ENCODE data around the gene FTH1. TPM values are rescaled to one million over a fixed set of nuclear protein-coding genes. Genes with fewer than 3 reads are reported as not detected.

FTH1 gene
- total and polyA plus RNA-seq, 2 of the 8 experiments (the other 6 are each of a cell fraction or from before 2014, with no cell fraction given) = 1,153 to 1,461 TPM

GRCh38 chr11:61916737-61917333, 50.6 kb downstream of the FTH1 start:
- Histone ChIP-seq H2AFZ (ENCODE audit: low read length) (no peak overlapping the region), H3K9ac (replicated peaks in 1 of 4; ENCODE audit: extremely low read depth in 1 of 4, low read depth in 3 of 4, low read length in 3 of 4) (peak overlapping the region in 1 of 4 experiments; percentile 22; a peak in 1 of 7 replicates), H4K5ac (ENCODE audit: insufficient read length, low read depth, low read length) (no peak overlapping the region), H3K27me3 (replicated peaks in 1 of 4; ENCODE audit: control insufficient read depth in 3 of 4, extremely low read depth in 1 of 4, insufficient read depth in 3 of 4, low read length in 3 of 4) (peaks cover 0 to 28% (median 20%) of the 10 kb centered on the region in 4 experiments; a peak in 6 of 7 replicates), H3K23ac (ENCODE audit: insufficient read length) (no peak overlapping the region), H3K4me1 (replicated peaks in 1 of 4; ENCODE audit: control insufficient read depth in 3 of 4, insufficient read depth in 4 of 4, low read length in 3 of 4) (peaks cover 0 to 13% (median 2%) of the 10 kb centered on the region in 4 experiments; a peak in 3 of 7 replicates), H3K79me2 (ENCODE audit: control insufficient read depth in 1 of 2, insufficient read depth in 2 of 2, low read length in 2 of 2) (no peaks in the 10 kb centered on the region), H3K56ac (replicated peaks; ENCODE audit: insufficient read length, low read depth, low read length) (no peak overlapping the region), H3K79me1 (ENCODE audit: low read depth, low read length) (no peaks in the 10 kb centered on the region), H3K18ac (ENCODE audit: extremely low read depth, low read length) (no peak overlapping the region), H2BK15ac (ENCODE audit: low read length) (no peak overlapping the region), H2BK12ac (ENCODE audit: low read depth, low read length) (0 out of 2 replicates have a peak overlapping the region, but pooled peaks have one; percentile 75), H3K4me3 (ENCODE audit: extremely low read depth in 1 of 4, insufficient read depth in 2 of 4, low read depth in 3 of 4, low read length in 4 of 4) (peak overlapping the region; percentile 32 to 66 (median 44)), H4K20me1 (replicated peaks in 1 of 2; ENCODE audit: control insufficient read depth in 1 of 2, insufficient read depth in 2 of 2, low read length in 2 of 2) (no peaks in the 10 kb centered on the region), H3K36me3 (ENCODE audit: control insufficient read depth in 2 of 4, insufficient read depth in 4 of 4, low read length in 3 of 4) (no peaks in the 10 kb centered on the region), H3K14ac (ENCODE audit: insufficient read length) (no peak overlapping the region), H2AK5ac (ENCODE audit: low read depth, low read length) (no peak overlapping the region), H4K8ac (ENCODE audit: extremely low read depth, insufficient read depth, low read length) (no peak overlapping the region; the same call in 1 of the 2 replicates), H2BK120ac (replicated peaks; ENCODE audit: low read depth, low read length) (no peak overlapping the region), H4K91ac (replicated peaks; ENCODE audit: insufficient read length, low read length) (no peak overlapping the region), H2BK20ac (ENCODE audit: low read length) (no peak overlapping the region), H2BK5ac (ENCODE audit: low read depth, low read length) (no peak overlapping the region), H3K4me2 (ENCODE audit: insufficient read depth in 1 of 2, low read depth in 2 of 2, low read length in 2 of 2) (peak overlapping the region; percentile 66 to 86), H3K9me3 (ENCODE audit: insufficient read depth in 2 of 2, low read depth in 1 of 2, low read length in 1 of 2) (no peaks in the 10 kb centered on the region), H3K23me2 (ENCODE audit: low read depth, low read length) (peaks cover 7% of the 10 kb centered on the region; the same call in 1 of the 2 replicates), H3K4ac (replicated peaks; ENCODE audit: insufficient read length, low read depth, low read length) (no peak overlapping the region), H3K27ac (ENCODE audit: low read depth, low read length) (no peak overlapping the region)
- WGBS, 2 experiments (ENCODE audit: extremely low coverage in 1 of 2, insufficient coverage in 1 of 2, insufficient read length in 1 of 2, insufficient replicate concordance in 2 of 2, low coverage in 1 of 2, low lambda C conversion rate in 2 of 2, missing lambda C conversion rate in 1 of 2) = 56% methylated on average over 5 of the region's 32 CpGs; no CpG with 5 or more reads in 1 of the 2 experiments
- POLR2A ChIA-PET (ENCODE audit: partially characterized antibody) = interaction anchor here (1.6 to 2.4 kb wide), 2 partner anchors 8 to 15 kb away, joined by 3 to 9 read pairs; no protein-coding TSS in a partner anchor
- CTCF ChIA-PET (ENCODE audit: partially characterized antibody) = interaction anchor here (0.6 to 11.1 kb wide), 5 partner anchors 8 to 165 kb away, joined by 3 to 202 read pairs (median 4); no protein-coding TSS in a partner anchor
- FAIRE-seq (no peak), DNase-seq (ENCODE audit: low read depth in 1 of 2, low spot score in 2 of 2) (no peak)
- no peak for TF ChIP-seq RAD21 (IDR thresholded peaks at IDR 0.05 in 1 of 2, conservative IDR thresholded peaks at IDR 0.05 in 1 of 2; ENCODE audit: low read depth in 2 of 2, low read length in 2 of 2)
- no peak for TF ChIP-seq EP300 (IDR thresholded peaks at IDR 0.05; ENCODE audit: borderline replicate concordance in 1 of 2, low read depth in 2 of 2, low read length in 2 of 2)
- 0 out of 2 replicates have a peak, but pooled peaks have one; percentile 18 for TF ChIP-seq RBBP5 (IDR thresholded peaks at IDR 0.05; ENCODE audit: borderline replicate concordance, low read depth, low read length)

Measured in H1 (cell line).